NCI-H748 (cell line): ENCODE results near the gene HOXC12.

ENCODE experiments used
- DNase-seq: peaks from one replicate; lab custom pipeline; 2025; ENCODE audit not compliant: unreplicated experiment; lab: John Stamatoyannopoulos, UW

The HOXC12 gene

GRCh38 chr12:53955776-53956250 is 1.1 kb downstream of the HOXC12 start:
- no peak for DNase-seq

GRCh38 chr12:53956251-53956887 is 1.7 kb downstream of the HOXC12 start:
- DNase-seq = no peak

GRCh38 chr12:53956914-53957536 is 2.3 kb downstream of the HOXC12 start:
- no peak for DNase-seq

GRCh38 chr12:53958128-53958527 is 3.4 kb downstream of the HOXC12 start:
- DNase-seq = no peak

GRCh38 chr12:53959314-53959713 is 4.6 kb downstream of the HOXC12 start:
- no peak for DNase-seq

- no peak for DNase-seq
Observed at GRCh38 chr12:53960187-53961024, 5.7 kb downstream of the HOXC12 start.

GRCh38 chr12:53961025-53961761 is 6.5 kb downstream of the HOXC12 start:
- no peak for DNase-seq

- DNase-seq = no peak
Observed at GRCh38 chr12:53963005-53963404, 8.3 kb downstream of the HOXC12 start.

- no peak for DNase-seq
Observed at GRCh38 chr12:53963434-53964314, 9.0 kb downstream of the HOXC12 start.

GRCh38 chr12:53964315-53964713 is 9.6 kb downstream of the HOXC12 start:
- DNase-seq = no peak

- no peak for DNase-seq
Observed at GRCh38 chr12:53965281-53966084, 10.8 kb downstream of the HOXC12 start.

- DNase-seq = no peak
Observed at GRCh38 chr12:53966085-53966384, 11.3 kb downstream of the HOXC12 start.

GRCh38 chr12:53966385-53967133 is 11.9 kb downstream of the HOXC12 start:
- no peak for DNase-seq

GRCh38 chr12:53967421-53967925 is 12.8 kb downstream of the HOXC12 start:
- no peak for DNase-seq

GRCh38 chr12:53968214-53969127 is 13.8 kb downstream of the HOXC12 start:
- DNase-seq = no peak

GRCh38 chr12:53969588-53970259 is 15.0 kb downstream of the HOXC12 start:
- DNase-seq = no peak

- DNase-seq = no peak
Observed at GRCh38 chr12:53970451-53970850, 15.7 kb downstream of the HOXC12 start.
